Fibroblast of mammary gland (primary cell): ENCODE measurements around the gene SCAPER.
A peak's percentile ranks its signal among the peaks of the same experiment; 100 is the strongest.

Source experiments
- DNase-seq: peaks from one replicate; pipeline ENCODE4 v3.0.0-alpha.2; 2010; ENCODE audit warnings: low read depth
- H3K4me3 ChIP-seq: 2 replicates; pipeline ENCODE4 v1.5.1; 2011; ENCODE audit warnings: low read depth, mild to moderate bottlenecking, low read length, moderate library complexity; ENCODE audit not compliant: control insufficient read depth
- TF ChIP-seq, protein P1 (sequence below): conservative IDR thresholded peaks from 2 replicates; pipeline ENCODE4 v1.5.1; 2011; ENCODE audit warnings: low read depth, low read length, inconsistent platforms; ENCODE audit not compliant: control insufficient read depth, insufficient read depth

Gene SCAPER

DNA sequence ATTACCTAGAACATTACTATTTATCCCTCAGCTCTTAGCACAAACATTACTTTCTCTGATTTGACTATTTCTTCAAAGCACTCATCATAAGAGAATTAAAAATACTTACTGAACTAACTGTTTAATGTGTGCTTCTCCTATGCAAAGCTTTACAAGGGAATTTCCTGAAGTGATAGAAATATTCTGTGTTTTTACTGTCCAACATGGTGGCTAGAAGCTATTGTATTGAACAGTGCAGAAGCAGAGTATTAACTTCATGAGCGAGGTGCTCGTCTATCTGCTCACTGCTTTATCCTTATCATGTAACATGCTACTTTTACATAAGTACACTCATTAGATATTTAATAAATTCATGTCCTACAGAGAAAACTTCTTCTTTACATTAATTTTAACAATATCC, 329.5 kb downstream of the SCAPER start:
- no peak overlapping the region for H3K4me3 ChIP-seq
- TF ChIP-seq, protein P1, sequence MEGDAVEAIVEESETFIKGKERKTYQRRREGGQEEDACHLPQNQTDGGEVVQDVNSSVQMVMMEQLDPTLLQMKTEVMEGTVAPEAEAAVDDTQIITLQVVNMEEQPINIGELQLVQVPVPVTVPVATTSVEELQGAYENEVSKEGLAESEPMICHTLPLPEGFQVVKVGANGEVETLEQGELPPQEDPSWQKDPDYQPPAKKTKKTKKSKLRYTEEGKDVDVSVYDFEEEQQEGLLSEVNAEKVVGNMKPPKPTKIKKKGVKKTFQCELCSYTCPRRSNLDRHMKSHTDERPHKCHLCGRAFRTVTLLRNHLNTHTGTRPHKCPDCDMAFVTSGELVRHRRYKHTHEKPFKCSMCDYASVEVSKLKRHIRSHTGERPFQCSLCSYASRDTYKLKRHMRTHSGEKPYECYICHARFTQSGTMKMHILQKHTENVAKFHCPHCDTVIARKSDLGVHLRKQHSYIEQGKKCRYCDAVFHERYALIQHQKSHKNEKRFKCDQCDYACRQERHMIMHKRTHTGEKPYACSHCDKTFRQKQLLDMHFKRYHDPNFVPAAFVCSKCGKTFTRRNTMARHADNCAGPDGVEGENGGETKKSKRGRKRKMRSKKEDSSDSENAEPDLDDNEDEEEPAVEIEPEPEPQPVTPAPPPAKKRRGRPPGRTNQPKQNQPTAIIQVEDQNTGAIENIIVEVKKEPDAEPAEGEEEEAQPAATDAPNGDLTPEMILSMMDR, result no peak
- DNase-seq, result no peak

DNA sequence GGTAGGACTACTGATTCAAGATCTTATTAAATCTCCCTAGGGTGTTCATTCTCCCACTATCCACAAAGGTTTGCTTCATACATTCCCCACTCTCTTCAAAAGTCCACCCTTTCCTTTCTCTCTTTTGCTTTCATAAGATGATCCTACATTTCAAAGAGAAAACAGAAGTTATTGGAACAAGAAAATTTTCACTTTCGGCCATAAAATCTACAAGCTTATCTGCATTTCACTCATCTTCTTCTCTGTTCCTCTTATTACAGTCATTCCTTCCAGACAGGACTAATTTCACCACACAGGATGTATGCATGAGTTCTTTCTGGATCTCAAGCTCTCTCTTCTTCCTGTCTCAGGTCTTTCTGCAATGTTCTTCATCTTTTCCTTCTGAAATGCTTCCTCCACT, 329.9 kb downstream of the SCAPER start:
- TF ChIP-seq, protein P1, result no peak
- no peak overlapping the region for H3K4me3 ChIP-seq
- DNase-seq, result no peak

DNA sequence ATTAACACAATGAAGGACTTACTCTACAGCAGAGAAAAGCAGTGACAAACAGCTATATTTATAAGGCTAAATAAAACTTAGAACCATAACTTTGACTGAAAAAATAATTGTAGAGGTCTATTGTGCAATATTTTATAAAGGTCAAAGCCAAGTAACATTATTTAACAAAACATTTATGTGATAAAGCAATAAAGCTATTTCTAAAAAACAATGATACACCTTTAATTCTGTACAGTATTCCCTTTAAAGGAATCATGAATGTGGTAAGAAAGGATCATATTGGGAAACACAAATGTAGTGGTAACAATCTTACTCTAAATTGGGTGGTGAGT, 332.2 kb downstream of the SCAPER start:
- DNase-seq, result no peak
- TF ChIP-seq, protein P1, result no peak
- no peak overlapping the region for H3K4me3 ChIP-seq

DNA sequence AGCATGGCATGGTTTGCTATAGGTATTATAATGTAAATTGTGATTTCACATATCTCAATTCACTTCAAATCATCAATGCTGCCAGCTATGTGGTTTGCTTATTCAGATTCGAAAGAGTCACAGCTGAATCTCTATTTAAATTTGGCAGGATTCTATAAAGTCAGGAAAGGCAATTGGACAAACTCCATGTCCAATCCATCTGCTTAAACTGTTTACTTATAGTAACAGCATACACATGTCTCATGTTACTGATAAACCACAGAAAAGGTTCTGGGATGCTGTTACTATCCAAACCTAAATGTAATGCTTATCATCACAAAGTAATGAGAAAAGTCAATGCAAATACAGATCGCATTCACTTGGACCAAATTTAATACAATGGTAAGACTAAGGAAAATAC, 338.9 kb downstream of the SCAPER start:
- TF ChIP-seq, protein P1, result no peak
- no peak overlapping the region for H3K4me3 ChIP-seq
- peak; percentile 57 for DNase-seq

DNA sequence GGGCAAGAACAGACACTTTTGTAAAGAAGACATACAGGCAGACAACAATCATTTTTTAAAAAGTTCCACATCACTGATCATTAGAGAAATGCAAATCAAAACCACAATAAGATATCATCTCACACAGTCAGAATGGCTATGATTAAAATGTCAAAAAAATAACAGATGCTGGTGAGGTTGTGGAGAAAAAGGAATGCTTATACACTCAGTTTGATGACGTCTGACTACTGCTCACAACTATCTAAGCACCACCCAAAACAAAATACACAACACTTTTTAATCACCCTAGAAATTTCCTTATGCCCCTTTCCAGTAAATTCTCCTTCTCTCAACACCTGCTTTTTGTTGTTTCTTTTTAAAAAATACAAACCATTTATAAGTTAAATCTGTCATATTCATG, 339.8 kb downstream of the SCAPER start:
- TF ChIP-seq, protein P1, result no peak
- no peak for DNase-seq
- H3K4me3 ChIP-seq, result no peak overlapping the region

DNA sequence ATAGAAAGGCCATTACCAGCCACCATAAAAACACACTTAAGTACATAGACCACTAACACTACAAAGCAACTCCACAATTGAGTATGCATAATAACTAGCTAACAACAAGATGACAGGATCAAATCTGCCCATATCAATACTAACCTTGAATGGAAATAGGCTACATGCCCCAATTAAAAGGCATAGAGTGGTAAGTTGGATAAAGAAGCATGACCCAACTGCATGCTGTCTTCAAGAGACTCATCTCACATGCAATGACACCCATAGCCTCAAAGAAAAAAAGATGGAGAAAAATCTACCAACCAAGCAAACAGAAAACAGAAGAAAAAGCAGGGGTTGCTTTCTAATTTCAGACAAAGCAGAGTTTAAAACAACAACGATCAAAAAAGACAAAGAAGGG, 349.9 kb downstream of the SCAPER start:
- TF ChIP-seq, protein P1, result no peak
- no peak for DNase-seq
- H3K4me3 ChIP-seq, result no peak overlapping the region

DNA sequence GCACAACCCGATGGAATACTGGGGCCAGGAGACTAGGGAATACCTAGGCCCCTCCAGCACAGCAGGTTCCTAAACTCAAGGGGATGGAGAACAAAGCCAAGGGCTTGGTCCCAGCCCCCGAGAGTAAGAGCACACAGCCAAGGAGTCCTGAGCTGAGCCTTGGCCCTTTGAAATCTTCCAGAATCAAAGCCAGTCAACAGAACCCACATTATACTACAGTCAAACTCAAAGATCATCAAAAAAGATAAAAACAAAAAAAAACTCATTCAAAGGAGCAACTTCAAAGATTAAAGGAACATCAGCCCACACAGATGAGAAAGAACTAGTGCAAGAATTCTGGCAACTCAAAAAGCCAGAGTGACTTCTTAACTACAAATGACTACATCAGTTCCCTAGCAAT, 351.6 kb downstream of the SCAPER start:
- TF ChIP-seq, protein P1, result no peak
- no peak for DNase-seq
- H3K4me3 ChIP-seq, result no peak overlapping the region
